Caco-2 (cell line): ENCODE data around the gene SPRED2. TPM values are rescaled to one million over a fixed set of nuclear protein-coding genes. Genes with fewer than 3 reads are reported as not detected.

Experiments used
- BruUV-seq: library from RNA; stranded (reverse); fragments of 400-500 nt; replicated peaks from 2 replicates; lab custom pipeline; 2021; lab: Mats Ljungman, UMichigan
- CTCF ChIA-PET: fragments of 300-600 bp; sonication (Branson Sonifier 250); formaldehyde crosslinking; loops from one replicate; lab custom pipeline; 2022; ENCODE audit warnings: antibody characterized with exemption; lab: Charles Lee
- POLR2A ChIA-PET: fragments of 300-600 bp; sonication (Branson Sonifier 250); formaldehyde crosslinking; loops from one replicate; lab custom pipeline; 2022; ENCODE audit warnings: antibody characterized with exemption; lab: Charles Lee
- DNase-seq, 2 experiments: peaks; one replicate each; pipeline versions ENCODE4 v3.0.0 to v3.0.0-alpha.2; 2020 to 2022
- H3K27me3 ChIP-seq: replicated peaks from 2 replicates; pipeline ENCODE4 v1.6.0; 2011; ENCODE audit warnings: low read length; ENCODE audit not compliant: control insufficient read depth, insufficient read depth
- H3K36me3 ChIP-seq: 2 replicates; pipeline ENCODE4 v1.5.1; 2011; ENCODE audit warnings: low read length; ENCODE audit not compliant: control insufficient read depth, insufficient read depth
- H3K4me1 ChIP-seq: fragments of 250-450 bp; sonication (Bioruptor Pico); 2 replicates; pipeline ENCODE4 v1.5.1; 2020; ENCODE audit warnings: mild to moderate bottlenecking
- H3K4me3 ChIP-seq: 2 replicates; pipeline ENCODE4 v1.5.1; 2011; ENCODE audit warnings: low read depth, mild to moderate bottlenecking, control low read depth, low read length
- H3K9me3 ChIP-seq: fragments of 250-450 bp; sonication (Bioruptor Pico); 2 replicates; pipeline ENCODE4 v1.5.1; 2020; ENCODE audit warnings: mild to moderate bottlenecking, moderate library complexity
- H3K27ac Mint-ChIP-seq: one replicate; pipeline ENCODE4 v1.8.0; 2022; ENCODE audit warnings: mixed read lengths; ENCODE audit not compliant: unreplicated experiment
- H3K27me3 Mint-ChIP-seq: one replicate; pipeline ENCODE4 v1.8.0; 2022; ENCODE audit warnings: mixed read lengths; ENCODE audit not compliant: insufficient read depth, unreplicated experiment
- H3K36me3 Mint-ChIP-seq: one replicate; pipeline ENCODE4 v1.8.0; 2022; ENCODE audit warnings: mild to moderate bottlenecking, mixed read lengths; ENCODE audit not compliant: insufficient read depth, unreplicated experiment
- H3K4me1 Mint-ChIP-seq: one replicate; pipeline ENCODE4 v1.8.0; 2022; ENCODE audit warnings: low read depth, mixed read lengths; ENCODE audit not compliant: unreplicated experiment
- H3K4me3 Mint-ChIP-seq: one replicate; pipeline ENCODE4 v1.8.0; 2022; ENCODE audit warnings: mild to moderate bottlenecking, moderate library complexity, mixed read lengths; ENCODE audit not compliant: unreplicated experiment
- H3K9me3 Mint-ChIP-seq: one replicate; pipeline ENCODE4 v1.8.0; 2022; ENCODE audit warnings: mixed read lengths; ENCODE audit not compliant: unreplicated experiment
- CTCF ChIP-seq, 2 experiments: fragments of 200-600 bp in 1 of 2; IDR thresholded peaks; 1 replicate in 1 of 2; 2 replicates in 1 of 2; pipeline versions ENCODE4 v1.5.1 to v1.8.0; 2011 to 2022; ENCODE audit warnings: antibody characterized with exemption in 1 of 2, control low read depth in 1 of 2, inconsistent platforms in 1 of 2, low read depth in 1 of 2, low read length in 1 of 2, mild to moderate bottlenecking in 1 of 2, moderate library complexity in 1 of 2; ENCODE audit not compliant: insufficient read depth in 1 of 2, severe bottlenecking in 1 of 2, unreplicated experiment in 1 of 2
- intact Hi-C: fragments of 100-400 bp; cut with micrococcal nuclease; formaldehyde crosslinking; loops from one replicate; pipeline ENCODE4 v1.10.0; 2022; ENCODE audit not compliant: unreplicated experiment
- total RNA-seq: library from RNA; stranded (reverse); gene quantifications from 2 replicates; pipeline ENCODE4 v1.2.3, GENCODE V29; 2022

SPRED2 gene
- total RNA-seq, 1 experiment from 2014 or later, result 49.9 TPM

- H3K4me3 ChIP-seq, result no peak overlapping the region
- peaks cover 5% of the 10 kb centered on the region for H3K36me3 Mint-ChIP-seq
- CTCF ChIA-PET, result interaction anchor here (1.1 kb wide), 1 partner anchor 266 kb away, joined by 8 read pairs; the partner anchor contains the start of gene RAB1A
Measured at GRCh38 chr2:65395621-65396347, 36.6 kb downstream of the SPRED2 start.

GRCh38 chr2:65393743-65394422 is 38.5 kb downstream of the SPRED2 start:
- DNase-seq, result no peak
- ChIA-PET POLR2A (no interaction called here), CTCF (no interaction called here)
- no peaks in the 10 kb centered on the region for H3K9me3 Mint-ChIP-seq
- Histone ChIP-seq H3K9me3 (no peaks in the 10 kb centered on the region), H3K4me1 (peaks cover 30% of the 10 kb centered on the region), H3K27me3 (no peaks in the 10 kb centered on the region), H3K4me3 (no peak overlapping the region), H3K36me3 (no peaks in the 10 kb centered on the region)
- H3K27ac Mint-ChIP-seq, result no peak overlapping the region
- H3K36me3 Mint-ChIP-seq, result peaks cover 5% of the 10 kb centered on the region
- H3K4me3 Mint-ChIP-seq, result no peak overlapping the region
- H3K27me3 Mint-ChIP-seq, result no peaks in the 10 kb centered on the region
- H3K4me1 Mint-ChIP-seq, result peaks cover 25% of the 10 kb centered on the region
- intact Hi-C loops, result no loop called here
- no peak for TF ChIP-seq CTCF (IDR thresholded peaks at IDR 0.05; ENCODE audit: insufficient read depth in 1 of 2, low read depth in 1 of 2, low read length in 1 of 2, severe bottlenecking in 1 of 2, unreplicated experiment in 1 of 2)
- BruUV-seq, result no TSS peak

More at GRCh38 chr2:65395621-65396347, 36.6 kb downstream of the SPRED2 start:
- intact Hi-C loops, result loop anchor here (2.0 kb wide), 1 partner anchor 37 kb away; the partner anchor contains the start of gene SPRED2
- POLR2A ChIA-PET, result no interaction called here
- no TSS peak for BruUV-seq
- no peak for TF ChIP-seq CTCF (IDR thresholded peaks at IDR 0.05; ENCODE audit: insufficient read depth in 1 of 2, low read depth in 1 of 2, low read length in 1 of 2, severe bottlenecking in 1 of 2, unreplicated experiment in 1 of 2)
- Mint-ChIP-seq H3K9me3 (no peaks in the 10 kb centered on the region), H3K4me1 (peaks cover 25% of the 10 kb centered on the region), H3K27ac (peak overlapping the region; percentile 4), H3K4me3 (peak overlapping the region; percentile 47), H3K27me3 (no peaks in the 10 kb centered on the region)
- Histone ChIP-seq H3K27me3 (no peaks in the 10 kb centered on the region), H3K9me3 (no peaks in the 10 kb centered on the region), H3K4me1 (peaks cover 30% of the 10 kb centered on the region), H3K36me3 (no peaks in the 10 kb centered on the region)
- no peak for DNase-seq

GRCh38 chr2:65393046-65393445 is 39.4 kb downstream of the SPRED2 start:
- no peaks in the 10 kb centered on the region for H3K27me3 Mint-ChIP-seq
- H3K27ac Mint-ChIP-seq, result no peak overlapping the region
- intact Hi-C loops, result no loop called here
- Histone ChIP-seq H3K9me3 (no peaks in the 10 kb centered on the region), H3K4me1 (peaks cover 27% of the 10 kb centered on the region), H3K27me3 (no peaks in the 10 kb centered on the region), H3K36me3 (no peaks in the 10 kb centered on the region), H3K4me3 (no peak overlapping the region)
- no peak overlapping the region for H3K4me3 Mint-ChIP-seq
- CTCF ChIA-PET, result no interaction called here
- no peak for TF ChIP-seq CTCF (IDR thresholded peaks at IDR 0.05; ENCODE audit: insufficient read depth in 1 of 2, low read depth in 1 of 2, low read length in 1 of 2, severe bottlenecking in 1 of 2, unreplicated experiment in 1 of 2)
- no peaks in the 10 kb centered on the region for H3K9me3 Mint-ChIP-seq
- H3K4me1 Mint-ChIP-seq, result peaks cover 25% of the 10 kb centered on the region
- BruUV-seq, result no TSS peak
- POLR2A ChIA-PET, result no interaction called here
- H3K36me3 Mint-ChIP-seq, result peaks cover 5% of the 10 kb centered on the region
- no peak for DNase-seq
